Measurements from ENCODE around the gene BICD2.
"Not testable (repeated sequence)": the region's sequence is repeated elsewhere in the genome, so short reads cannot be mapped to it uniquely, and the experiment has no call there.

Gene BICD2

GRCh38 chr9:92769990-92770359, 5.3 kb upstream of the BICD2 start:
- DNase-seq: no peak

- DNase-seq: no peak
These were observed 4.7 kb upstream of the BICD2 start for GRCh38 chr9:92769286-92769685.

- not testable (repeated sequence) for DNase-seq
These were observed 4.2 kb upstream of the BICD2 start for GRCh38 chr9:92768816-92769215.

GRCh38 chr9:92767066-92768054, 2.7 kb upstream of the BICD2 start:
- DNase-seq: no peak

GRCh38 chr9:92764988-92765936, 629 bp upstream of the BICD2 start:
- peak; percentile 91 to 93 for DNase-seq

- DNase-seq: no peak
These were observed 782 bp downstream of the BICD2 start for GRCh38 chr9:92763721-92764380.

- DNase-seq: no peak
These were observed 1.6 kb downstream of the BICD2 start for GRCh38 chr9:92762781-92763708.

GRCh38 chr9:92762196-92762595, 2.4 kb downstream of the BICD2 start:
- no peak for DNase-seq

GRCh38 chr9:92761686-92762085, 2.9 kb downstream of the BICD2 start:
- no peak for DNase-seq

GRCh38 chr9:92760494-92760893, 4.1 kb downstream of the BICD2 start:
- no peak for DNase-seq

GRCh38 chr9:92760070-92760469, 4.6 kb downstream of the BICD2 start:
- no peak for DNase-seq

- DNase-seq: no peak
These were observed 5.2 kb downstream of the BICD2 start for GRCh38 chr9:92759446-92759845.

GRCh38 chr9:92756792-92757191, 7.8 kb downstream of the BICD2 start:
- DNase-seq: no peak

- no peak for DNase-seq
These were observed 10.4 kb downstream of the BICD2 start for GRCh38 chr9:92754091-92754745.

- no peak for DNase-seq
These were observed 11.7 kb downstream of the BICD2 start for GRCh38 chr9:92752812-92753404.

- no peak for DNase-seq
These were observed 14.7 kb downstream of the BICD2 start for GRCh38 chr9:92749934-92750315.

- no peak for DNase-seq
These were observed 15.3 kb downstream of the BICD2 start for GRCh38 chr9:92749071-92749933.

- DNase-seq: no peak
These were observed 16.5 kb downstream of the BICD2 start for GRCh38 chr9:92748233-92748497.

- no peak for DNase-seq
These were observed 17.0 kb downstream of the BICD2 start for GRCh38 chr9:92747459-92748232.
